Muscle layer of duodenum (tissue), 2 donors: ENCODE results near the gene PLEKHM3.

Source experiments
- H3K27ac ChIP-seq: one replicate; pipeline ENCODE4 v1.7.0; 2013; ENCODE audit warnings: mild to moderate bottlenecking, low read length
- H3K27me3 ChIP-seq: one replicate; pipeline ENCODE4 v1.7.0; 2013; ENCODE audit warnings: low read depth, mild to moderate bottlenecking, control low read depth, low read length
- H3K36me3 ChIP-seq, 2 donors: one replicate each; pipeline ENCODE4 v1.7.0; 2013; ENCODE audit warnings: low read length in 2 of 2, control low read depth in 1 of 2, mild to moderate bottlenecking in 1 of 2; ENCODE audit not compliant: insufficient read depth in 2 of 2, control insufficient read depth in 1 of 2
- H3K4me1 ChIP-seq, 2 donors: one replicate each; pipeline ENCODE4 v1.7.0; 2013; ENCODE audit warnings: low read length in 2 of 2, mild to moderate bottlenecking in 2 of 2, control low read depth in 1 of 2, moderate library complexity in 1 of 2; ENCODE audit not compliant: insufficient read depth in 2 of 2, control insufficient read depth in 1 of 2
- H3K4me3 ChIP-seq, 2 donors: one replicate each; pipeline ENCODE4 v1.7.0; 2013; ENCODE audit warnings: low read length in 2 of 2, low read depth in 1 of 2, mild to moderate bottlenecking in 1 of 2
- H3K9me3 ChIP-seq, 2 donors: one replicate each; pipeline ENCODE4 v1.7.0; 2013; ENCODE audit warnings: low read length in 2 of 2, control low read depth in 1 of 2, mild to moderate bottlenecking in 1 of 2; ENCODE audit not compliant: control insufficient read depth in 1 of 2
- donor health status: healthy.

PLEKHM3 gene

DNA sequence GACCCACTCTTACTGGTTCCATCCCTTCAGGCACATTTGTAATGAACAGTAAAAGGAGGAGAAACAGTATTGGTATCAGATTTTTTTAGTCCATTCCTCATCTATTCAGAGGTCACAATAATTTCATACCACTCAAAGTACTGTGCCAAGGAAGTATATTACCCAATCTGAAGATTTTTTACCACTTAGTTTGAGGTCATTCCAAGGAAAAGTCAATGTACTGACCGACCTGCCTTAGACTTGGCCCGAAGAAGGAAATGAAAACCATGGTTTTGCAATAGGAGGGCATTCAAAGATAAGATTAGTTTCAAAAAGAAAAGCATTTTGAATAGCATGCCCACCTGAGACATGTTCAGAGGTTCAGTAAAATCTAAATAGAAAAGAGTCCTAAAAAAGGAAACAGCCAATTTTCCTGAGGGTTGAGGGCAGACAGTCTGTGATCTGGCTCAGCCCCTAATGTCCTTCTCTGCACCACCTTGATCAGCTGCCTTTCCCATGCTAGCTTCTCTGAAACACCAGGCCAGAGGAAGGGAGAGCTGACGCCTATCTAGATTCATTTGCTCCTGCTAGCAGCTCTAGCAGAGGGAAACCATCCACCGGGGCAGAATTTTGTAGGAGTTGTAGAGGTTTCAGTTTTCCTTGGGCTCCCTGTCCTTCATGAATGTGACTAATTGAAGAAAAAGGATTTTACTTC lies 148.3 kb downstream of the PLEKHM3 start:
- Histone ChIP-seq H3K27ac (no peak overlapping the region), H3K36me3 (no peaks in the 10 kb centered on the region), H3K4me3 (no peak overlapping the region), H3K27me3 (no peaks in the 10 kb centered on the region), H3K4me1 (no peaks in the 10 kb centered on the region), H3K9me3 (no peaks in the 10 kb centered on the region)

DNA sequence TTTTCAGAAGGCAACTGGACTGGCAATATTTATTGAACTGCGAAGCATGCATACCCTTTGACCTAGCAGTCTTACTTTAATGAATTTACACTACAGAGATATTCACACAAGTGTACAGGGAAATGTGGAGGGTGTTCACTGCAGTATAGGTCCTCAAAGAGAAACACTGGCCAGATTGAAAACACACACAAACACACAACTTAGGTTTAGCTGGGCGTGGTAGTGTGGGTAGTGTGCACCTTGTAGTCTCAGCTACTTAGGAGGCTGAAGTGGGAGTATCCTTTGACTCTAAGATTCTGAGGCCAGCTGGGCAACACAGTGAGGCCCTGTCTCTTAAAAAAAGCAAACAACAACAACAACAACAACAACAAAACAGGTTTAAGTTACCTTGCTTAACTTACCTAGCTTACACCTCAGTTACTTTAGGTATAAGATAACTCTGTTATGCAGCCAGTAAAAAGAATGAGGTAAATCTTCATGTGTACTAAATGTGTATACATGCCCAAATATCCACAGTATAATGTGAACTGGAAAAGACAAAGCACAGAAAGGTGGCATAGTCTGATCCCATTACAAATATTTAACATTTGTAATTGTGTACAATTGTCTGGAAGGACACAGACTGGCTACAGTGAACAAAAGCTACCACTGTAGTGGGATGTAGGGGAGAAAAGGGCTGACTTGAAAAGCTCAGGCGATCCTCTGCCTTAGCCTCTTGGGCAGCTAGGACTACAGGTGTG lies 149.7 kb downstream of the PLEKHM3 start:
- H3K27me3 ChIP-seq, result no peaks in the 10 kb centered on the region
- no peaks in the 10 kb centered on the region for H3K4me1 ChIP-seq
- H3K36me3 ChIP-seq, result no peaks in the 10 kb centered on the region
- H3K9me3 ChIP-seq, result no peaks in the 10 kb centered on the region
- H3K4me3 ChIP-seq, result no peak overlapping the region
- no peak overlapping the region for H3K27ac ChIP-seq

DNA sequence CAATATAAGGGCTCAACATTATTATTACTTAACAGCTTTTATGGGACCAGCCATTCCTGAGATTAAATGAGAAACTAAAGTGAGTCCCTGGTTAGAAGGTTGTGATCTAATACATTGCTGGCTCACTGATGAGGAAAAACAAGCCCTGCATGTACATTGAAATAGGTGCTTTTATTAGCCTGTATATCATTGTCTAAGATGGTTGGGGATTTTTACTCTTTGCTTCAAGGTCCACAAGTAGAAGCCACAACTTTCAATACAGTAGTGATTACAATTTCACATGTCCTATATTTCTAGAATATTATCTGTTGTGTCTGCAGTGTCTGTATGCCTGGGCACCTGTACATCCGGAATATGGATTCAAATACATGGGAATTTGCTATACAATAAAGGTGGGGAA lies 151.5 kb downstream of the PLEKHM3 start:
- Histone ChIP-seq H3K9me3 (no peaks in the 10 kb centered on the region), H3K4me3 (no peak overlapping the region), H3K27me3 (no peaks in the 10 kb centered on the region), H3K27ac (no peak overlapping the region), H3K4me1 (no peaks in the 10 kb centered on the region), H3K36me3 (no peaks in the 10 kb centered on the region)

DNA sequence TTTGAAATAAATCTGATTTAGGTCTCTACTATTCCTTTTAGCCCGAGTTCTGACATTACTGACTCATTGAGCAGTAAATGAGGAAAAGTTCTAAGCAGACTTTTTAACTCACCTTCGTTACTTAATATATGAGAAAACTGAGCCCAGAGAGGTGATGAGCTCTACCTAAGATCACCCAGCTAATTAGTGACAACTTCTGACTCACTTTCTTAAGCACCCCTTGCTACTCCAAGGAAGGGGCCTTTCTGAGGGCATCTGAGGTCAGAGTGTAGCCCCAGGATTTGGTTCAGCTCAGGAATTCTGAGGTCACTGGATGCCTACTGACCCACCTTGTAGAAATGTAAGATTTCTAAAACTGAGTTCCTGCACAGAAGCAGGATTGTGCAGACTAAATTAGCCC lies 153.4 kb downstream of the PLEKHM3 start:
- Histone ChIP-seq H3K27ac (no peak overlapping the region), H3K27me3 (no peaks in the 10 kb centered on the region), H3K9me3 (no peaks in the 10 kb centered on the region), H3K4me3 (no peak overlapping the region), H3K36me3 (no peaks in the 10 kb centered on the region), H3K4me1 (peaks cover 0 to 4% of the 10 kb centered on the region in 2 donors)

DNA sequence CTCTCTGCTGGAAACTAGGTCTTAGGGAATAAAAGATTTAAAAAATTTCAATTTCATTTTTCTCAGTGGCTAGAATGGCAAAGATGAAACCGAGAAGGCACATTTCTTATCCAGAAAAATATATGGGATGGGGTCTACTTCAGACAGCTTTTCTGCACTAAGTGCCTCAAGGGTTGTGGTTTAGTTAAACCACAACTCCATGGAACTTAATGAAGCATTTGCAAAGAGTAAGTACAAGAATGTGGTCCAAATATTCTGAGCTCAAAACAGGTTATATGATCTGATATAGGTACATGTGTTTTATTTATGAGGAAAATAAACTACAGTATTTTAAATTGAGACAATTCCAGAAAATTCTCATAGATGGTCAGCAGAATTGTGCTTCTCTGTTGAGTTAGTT lies 153.8 kb downstream of the PLEKHM3 start:
- H3K27ac ChIP-seq, result no peak overlapping the region

DNA sequence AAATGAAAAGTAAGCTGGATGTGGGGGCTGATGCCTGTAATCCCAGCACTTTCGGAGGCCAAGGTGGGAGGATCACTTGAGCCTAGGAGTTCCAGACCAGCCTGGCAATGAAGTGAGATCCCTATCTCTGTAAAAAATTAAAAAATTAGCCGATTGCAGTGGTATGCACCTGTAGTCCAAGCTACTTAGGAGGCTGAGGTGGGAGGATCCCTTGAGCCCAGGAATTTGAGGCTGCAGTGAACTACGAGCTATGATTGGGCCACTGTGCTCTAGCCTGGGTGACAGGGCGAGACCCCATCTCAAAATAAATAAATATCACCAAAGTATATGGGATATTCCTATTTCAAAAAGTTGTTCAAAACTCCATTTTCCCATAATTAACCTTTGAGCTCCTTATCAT lies 154.5 kb downstream of the PLEKHM3 start:
- peaks cover 0 to 5% of the 10 kb centered on the region in 2 donors for H3K4me1 ChIP-seq
- no peak overlapping the region for H3K27ac ChIP-seq

More for the DNA sequence above, 153.8 kb downstream of the PLEKHM3 start:
- no peak overlapping the region for H3K4me3 ChIP-seq
- H3K4me1 ChIP-seq, result peaks cover 0 to 5% of the 10 kb centered on the region in 2 donors
- no peaks in the 10 kb centered on the region for H3K27me3 ChIP-seq
- H3K9me3 ChIP-seq, result no peaks in the 10 kb centered on the region
- H3K36me3 ChIP-seq, result no peaks in the 10 kb centered on the region

DNA sequence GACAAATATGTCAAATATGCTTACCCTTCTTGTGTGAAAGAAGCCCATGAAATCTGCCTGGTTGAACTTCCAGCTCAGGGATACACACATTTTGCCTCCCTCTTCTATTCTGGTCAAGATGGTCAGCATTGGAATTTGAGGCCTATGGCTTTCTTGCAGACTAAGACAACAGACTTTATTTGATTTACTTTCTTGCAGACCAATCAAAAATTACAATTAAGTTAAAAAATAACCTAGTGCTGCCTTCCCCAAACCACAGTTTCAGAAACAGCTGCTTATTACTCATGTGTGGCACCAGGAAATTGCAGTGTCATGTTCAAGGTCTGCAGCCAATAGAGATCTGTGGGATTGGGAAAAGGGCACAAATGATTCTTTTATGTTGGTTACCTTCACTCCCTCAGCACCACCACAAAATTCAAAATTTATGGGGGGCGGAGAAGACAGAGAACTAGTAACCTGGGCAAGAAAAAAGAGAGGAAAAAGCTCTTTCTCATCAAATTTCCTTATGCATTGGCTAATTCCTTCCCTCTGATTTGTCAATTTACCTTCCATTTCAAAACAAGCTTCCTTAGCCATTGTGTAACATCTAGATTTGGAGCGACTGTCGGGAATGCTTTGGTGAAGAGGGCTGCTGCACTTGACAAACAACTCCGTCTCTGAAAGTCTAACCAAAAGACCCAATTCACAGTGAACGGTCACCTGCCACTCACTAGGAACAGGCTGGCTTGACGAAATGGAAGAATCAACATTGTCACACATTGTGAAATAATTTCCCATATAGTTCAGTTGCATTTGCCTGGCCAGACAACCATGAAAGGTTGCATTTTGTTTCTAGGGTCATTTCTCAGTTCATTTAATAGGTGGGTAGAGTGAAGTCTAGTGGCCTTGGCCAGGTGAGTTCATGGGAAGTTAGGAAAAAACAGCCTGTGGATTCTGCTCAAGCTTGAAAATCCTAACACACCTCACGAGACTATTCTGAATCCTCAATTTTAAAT lies 155.2 kb downstream of the PLEKHM3 start:
- H3K4me3 ChIP-seq, result no peak overlapping the region
- H3K4me1 ChIP-seq, result peaks cover 0 to 5% of the 10 kb centered on the region in 2 donors
- no peaks in the 10 kb centered on the region for H3K27me3 ChIP-seq
- H3K36me3 ChIP-seq, result no peaks in the 10 kb centered on the region
- no peak overlapping the region for H3K27ac ChIP-seq
- H3K9me3 ChIP-seq, result no peaks in the 10 kb centered on the region

More for the DNA sequence above, 154.5 kb downstream of the PLEKHM3 start:
- H3K36me3 ChIP-seq, result no peaks in the 10 kb centered on the region
- no peaks in the 10 kb centered on the region for H3K27me3 ChIP-seq
- H3K9me3 ChIP-seq, result no peaks in the 10 kb centered on the region
- H3K4me3 ChIP-seq, result no peak overlapping the region

DNA sequence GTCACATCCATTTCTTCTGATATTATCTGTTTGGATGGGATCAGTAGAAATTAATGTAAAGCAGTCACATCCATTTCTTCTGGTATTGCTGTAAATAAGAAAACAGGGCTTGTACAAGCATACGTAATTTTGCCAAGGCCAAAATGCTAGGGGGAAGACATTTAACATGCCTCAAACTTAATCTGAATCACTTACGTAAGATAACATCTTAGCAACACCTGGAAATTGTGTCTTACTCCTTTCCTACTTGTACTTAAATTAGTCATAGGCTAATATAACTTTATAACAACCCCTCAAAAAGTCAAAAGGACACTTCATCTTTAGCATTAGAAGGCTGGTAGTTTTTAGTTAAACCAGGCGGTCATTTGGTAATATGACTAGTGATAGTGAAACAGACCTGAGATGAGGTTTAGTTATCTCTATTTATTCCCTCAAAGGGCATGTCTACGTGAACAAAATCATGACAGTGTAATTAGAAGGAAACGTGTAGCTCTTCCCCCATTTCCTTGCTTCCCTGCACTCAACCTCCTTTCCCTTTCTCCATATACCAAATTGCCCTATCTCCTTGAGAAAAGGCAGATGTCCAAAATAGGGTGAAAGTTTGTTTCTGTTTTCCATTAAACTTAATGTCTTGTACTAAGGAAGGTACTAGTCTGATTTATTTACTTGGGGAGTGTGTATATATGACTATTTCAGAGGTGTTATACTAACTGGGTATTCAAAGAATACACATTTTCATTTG lies 156.3 kb downstream of the PLEKHM3 start:
- Histone ChIP-seq H3K4me3 (no peak overlapping the region), H3K4me1 (peaks cover 0 to 5% of the 10 kb centered on the region in 2 donors), H3K27me3 (no peaks in the 10 kb centered on the region), H3K36me3 (no peaks in the 10 kb centered on the region), H3K9me3 (no peaks in the 10 kb centered on the region), H3K27ac (no peak overlapping the region)

DNA sequence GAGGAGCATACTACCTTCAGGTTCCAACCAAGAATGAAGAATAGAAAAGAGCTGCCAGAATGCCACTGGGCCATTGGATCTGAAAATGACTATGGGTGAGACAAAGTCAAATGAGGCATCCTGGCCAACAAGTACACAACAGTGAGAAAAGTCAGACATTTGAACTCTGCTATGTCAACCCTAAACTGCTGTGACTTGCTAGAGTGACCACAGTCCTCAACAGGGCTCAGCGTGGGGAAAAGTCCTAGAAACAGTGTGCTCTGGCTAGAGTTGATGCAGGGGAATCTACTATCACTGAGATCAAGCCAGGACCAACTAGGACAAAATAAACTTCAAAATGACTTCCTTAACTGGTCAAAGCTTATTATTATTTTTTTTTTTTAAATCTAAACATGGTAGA lies 157.4 kb downstream of the PLEKHM3 start:
- no peaks in the 10 kb centered on the region for H3K27me3 ChIP-seq
- no peaks in the 10 kb centered on the region for H3K36me3 ChIP-seq
- peaks cover 0 to 5% of the 10 kb centered on the region in 2 donors for H3K4me1 ChIP-seq
- H3K4me3 ChIP-seq, result no peak overlapping the region
- H3K9me3 ChIP-seq, result no peaks in the 10 kb centered on the region
- H3K27ac ChIP-seq, result no peak overlapping the region

DNA sequence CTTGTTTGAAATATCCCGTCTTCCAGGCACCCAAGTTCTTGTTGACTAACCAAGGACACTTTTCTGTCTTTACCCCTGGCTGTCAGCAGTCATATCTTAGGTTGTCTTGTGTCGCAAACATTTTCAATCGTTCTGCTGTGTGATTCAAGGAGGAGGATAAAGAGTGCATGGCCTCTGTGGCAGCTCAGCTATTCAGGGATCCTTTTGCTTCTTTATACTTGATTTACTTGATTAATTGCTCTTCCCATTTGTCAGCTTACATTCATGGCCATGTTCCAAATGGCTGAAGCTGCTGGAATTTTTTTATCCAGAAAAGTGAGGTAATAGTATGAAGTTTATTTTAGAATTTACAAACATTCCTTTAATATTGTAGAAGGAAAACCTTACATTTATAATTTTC lies 158.3 kb downstream of the PLEKHM3 start:
- Histone ChIP-seq H3K27me3 (no peaks in the 10 kb centered on the region), H3K4me3 (no peak overlapping the region), H3K9me3 (no peaks in the 10 kb centered on the region), H3K4me1 (peaks cover 0 to 5% of the 10 kb centered on the region in 2 donors), H3K36me3 (no peaks in the 10 kb centered on the region), H3K27ac (no peak overlapping the region)
